ENCODE data around the gene ZNF446.
A peak's percentile ranks its signal among the peaks of the same experiment; 100 is the strongest.
"Not testable (repeated sequence)": the region's sequence is repeated elsewhere in the genome, so short reads cannot be mapped to it uniquely, and the experiment has no call there.

Gene ZNF446

GRCh38 chr19:58470837-58471543 is 5.2 kb upstream of the ZNF446 start:
- not testable (repeated sequence) for DNase-seq

- DNase-seq, result no peak
Observed at GRCh38 chr19:58471736-58472135, 4.4 kb upstream of the ZNF446 start.

GRCh38 chr19:58473775-58474174 is 2.4 kb upstream of the ZNF446 start:
- DNase-seq, result no peak

GRCh38 chr19:58474291-58474996 is 1.7 kb upstream of the ZNF446 start:
- DNase-seq, result no peak

GRCh38 chr19:58474997-58475713 is 997 bp upstream of the ZNF446 start:
- no peak for DNase-seq

GRCh38 chr19:58476498-58477015 is 405 bp downstream of the ZNF446 start:
- no peak for DNase-seq

- no peak for DNase-seq
Observed at GRCh38 chr19:58477130-58477529, 978 bp downstream of the ZNF446 start.

GRCh38 chr19:58477871-58478270 is 1.7 kb downstream of the ZNF446 start:
- DNase-seq, result no peak

GRCh38 chr19:58479303-58479702 is 3.2 kb downstream of the ZNF446 start:
- no peak for DNase-seq

GRCh38 chr19:58479736-58480480 is 3.8 kb downstream of the ZNF446 start:
- DNase-seq, result no peak

GRCh38 chr19:58480481-58480830 is 4.3 kb downstream of the ZNF446 start:
- DNase-seq, result no peak

GRCh38 chr19:58480831-58481230 is 4.7 kb downstream of the ZNF446 start:
- DNase-seq, result no peak

GRCh38 chr19:58482372-58482771 is 6.2 kb downstream of the ZNF446 start:
- no peak for DNase-seq

GRCh38 chr19:58483776-58484175 is 7.6 kb downstream of the ZNF446 start:
- no peak for DNase-seq

GRCh38 chr19:58484349-58484748 is 8.2 kb downstream of the ZNF446 start:
- DNase-seq, result not testable (repeated sequence)

GRCh38 chr19:58491393-58491792 is 15.2 kb downstream of the ZNF446 start:
- no peak for DNase-seq

GRCh38 chr19:58492265-58492664 is 16.1 kb downstream of the ZNF446 start:
- no peak for DNase-seq

GRCh38 chr19:58497634-58498170 is 21.6 kb downstream of the ZNF446 start:
- no peak for DNase-seq

- no peak for DNase-seq
Observed at GRCh38 chr19:58498316-58499020, 22.3 kb downstream of the ZNF446 start.

GRCh38 chr19:58499021-58499927 is 23.1 kb downstream of the ZNF446 start:
- peak; percentile 98 for DNase-seq

- DNase-seq, result no peak
Observed at GRCh38 chr19:58500242-58500641, 24.1 kb downstream of the ZNF446 start.

Measured in NCI-H2171 treated with DMSO at 0.1 percent for 48 hours (cell line).